Vagina (tissue), 2 donors: ENCODE results near the gene ZFAND2B.

ENCODE experiments used
- CTCF ChIP-seq, 3 experiments: fragments of 450-650 bp in 2 of 3; fragments of 200-600 bp in 1 of 3; sonication (generic) in 1 of 3; IDR thresholded peaks; one replicate each; pipeline ENCODE4 v1.5.1; 2017 to 2019; ENCODE audit warnings: antibody characterized with exemption in 3 of 3, mild to moderate bottlenecking in 2 of 3, moderate library complexity in 2 of 3
- POLR2A ChIP-seq, 2 donors: fragments of 450-650 bp; IDR thresholded peaks; one replicate each; pipeline ENCODE4 v1.6.1; 2017; ENCODE audit warnings: antibody characterized with exemption in 2 of 2, mild to moderate bottlenecking in 2 of 2, moderate library complexity in 2 of 2

- TF ChIP-seq POLR2A (IDR thresholded peaks at IDR 0.05): no peak
- TF ChIP-seq CTCF (IDR thresholded peaks at IDR 0.05): no peak
Measured at GRCh38 chr2:219254590-219255201, 48.1 kb downstream of the ZFAND2B start.
